ENCODE data around the gene HAND2.

HAND2 gene

DNA sequence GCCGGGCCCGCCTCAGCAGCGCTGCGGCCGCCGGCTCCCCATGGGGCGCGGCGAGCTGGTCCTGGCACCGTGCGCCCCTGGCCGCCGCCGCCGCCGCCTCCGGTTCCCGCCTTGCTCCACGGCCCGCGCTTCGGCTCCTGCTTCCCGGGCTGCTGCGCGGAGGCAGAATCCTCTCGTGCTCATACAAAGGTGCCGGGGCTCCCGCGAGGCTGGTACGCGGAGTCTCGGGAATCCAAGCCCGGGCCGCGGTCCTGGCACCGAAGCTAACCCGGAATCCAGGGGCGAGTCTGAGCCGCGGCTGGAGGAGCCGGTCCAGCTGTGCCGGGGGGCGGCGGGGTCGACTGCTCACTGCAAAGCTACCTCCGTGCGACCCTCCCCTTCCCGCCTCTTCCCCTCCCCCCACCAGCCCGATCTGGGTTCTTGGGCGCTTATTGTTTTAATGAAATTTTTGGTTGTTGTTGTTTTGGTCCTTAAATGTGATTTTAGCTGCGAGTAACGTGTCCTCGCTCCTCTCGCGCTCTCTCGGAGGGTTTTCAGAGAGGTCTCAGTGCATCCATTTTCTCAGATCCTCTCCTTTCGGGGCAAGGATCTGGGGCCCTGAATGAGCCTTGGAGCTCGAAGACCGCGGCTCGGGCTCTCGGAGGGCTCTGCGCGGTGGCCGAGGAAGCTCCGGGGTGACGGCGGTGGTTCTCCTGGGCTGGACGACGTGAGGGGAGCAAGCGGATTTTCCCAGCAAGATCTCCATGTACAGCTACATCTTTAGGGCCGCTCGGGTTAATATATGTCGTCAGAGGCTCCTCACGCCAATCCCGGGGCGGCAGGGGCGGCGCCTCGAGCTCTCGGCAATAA, at the start of gene HAND2:
TSS of gene HAND2 (minus strand) at position 753 of the 849 bp plus-strand sequence. CDS start 940 bp downstream, outside the sequence.
- DNase-seq (ENCODE audit: extremely low read depth in 1 of 2, low read depth in 1 of 2) = no peak

DNA sequence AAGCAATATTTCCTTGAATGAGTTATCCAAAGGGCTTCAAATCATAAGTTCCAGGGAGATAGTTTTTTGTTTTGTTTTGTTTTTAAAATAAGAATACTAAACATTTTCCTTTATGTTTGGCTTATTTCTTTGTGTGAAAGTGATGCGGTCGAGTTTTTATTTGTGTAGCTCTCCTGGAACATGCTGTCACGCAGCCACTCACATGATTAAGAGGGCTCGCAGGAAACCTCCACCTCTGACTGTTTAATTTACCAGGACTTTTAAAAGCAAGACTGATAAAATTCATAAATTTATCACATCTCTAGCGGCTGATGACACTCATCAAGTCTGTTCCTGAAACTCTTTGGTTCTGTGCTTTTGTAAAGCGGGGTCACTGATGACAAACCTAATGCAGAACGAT, 48.9 kb upstream of the HAND2 start:
- DNase-seq (ENCODE audit: extremely low read depth in 1 of 2, low read depth in 1 of 2) = no peak

DNA sequence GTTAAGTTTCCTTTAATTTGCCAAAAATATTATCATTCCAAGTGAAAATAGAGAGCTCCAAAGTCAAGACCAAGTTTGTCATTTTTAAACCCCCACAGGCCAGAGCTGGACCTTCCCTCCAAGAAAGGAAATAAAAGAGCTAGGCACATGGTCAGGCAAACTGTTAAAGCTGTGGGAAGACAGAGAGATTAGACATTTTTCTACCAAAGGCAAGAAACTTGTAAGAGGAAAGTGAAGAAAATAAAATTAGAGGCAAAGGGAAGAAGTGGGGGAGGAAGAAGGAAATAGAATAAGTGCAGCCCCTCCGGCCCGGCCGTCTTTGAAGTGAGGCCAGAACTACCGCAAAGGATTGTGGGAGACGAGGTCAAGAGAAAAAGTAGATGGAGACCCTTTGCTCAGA, 47.9 kb upstream of the HAND2 start:
- no peak for DNase-seq (ENCODE audit: extremely low read depth in 1 of 2, low read depth in 1 of 2)

DNA sequence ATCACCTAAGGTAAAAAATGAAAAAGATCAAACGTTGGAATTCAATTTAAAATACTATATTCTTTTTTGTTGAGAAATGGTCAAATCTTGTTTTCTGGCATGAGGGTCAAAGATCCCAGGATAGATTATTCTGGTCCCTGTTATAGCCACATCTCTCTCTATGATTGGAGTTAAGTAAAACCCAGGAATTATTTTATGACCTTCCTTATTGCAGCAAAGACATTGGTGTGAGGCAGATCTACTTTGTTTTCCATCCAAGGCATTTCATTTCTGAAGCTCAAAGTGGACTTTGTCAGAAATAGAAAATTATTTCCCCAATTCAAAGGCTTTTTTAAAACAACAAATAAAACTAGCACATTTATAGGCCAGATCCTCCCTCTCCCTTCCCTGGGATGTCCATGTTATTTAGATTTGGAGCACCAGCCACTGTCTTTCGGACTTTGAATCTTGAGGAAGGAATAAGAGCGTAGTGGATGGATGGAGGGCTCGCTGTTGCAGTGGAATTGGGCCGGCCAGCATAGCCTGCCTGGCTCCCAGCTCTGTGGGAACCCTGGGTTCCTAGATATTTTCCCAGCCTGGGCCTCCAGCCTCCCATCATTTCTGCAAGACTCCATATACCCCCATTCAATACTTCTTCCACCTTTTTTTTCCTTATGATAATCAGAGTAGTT, 45.6 kb upstream of the HAND2 start:
- no peak for DNase-seq (ENCODE audit: extremely low read depth in 1 of 2, low read depth in 1 of 2)

DNA sequence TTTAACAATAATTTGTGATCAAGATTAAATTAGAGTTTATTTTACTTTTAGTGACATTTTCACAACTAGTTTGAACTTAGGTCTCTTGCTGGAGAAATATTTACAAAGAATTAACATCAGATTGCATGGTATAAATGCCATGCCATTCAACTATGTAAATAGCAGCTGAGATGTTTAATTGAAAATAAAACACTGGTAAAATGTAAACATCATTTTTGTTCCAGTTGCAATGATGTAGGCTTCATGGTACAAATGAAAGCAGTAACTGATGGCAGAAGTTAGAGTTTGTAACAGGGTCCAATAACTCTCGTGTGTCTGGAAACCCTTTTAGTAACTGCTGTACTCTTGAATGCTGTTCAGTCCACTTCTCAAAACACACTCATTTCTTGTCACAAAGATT, 43.7 kb upstream of the HAND2 start:
- DNase-seq (ENCODE audit: extremely low read depth in 1 of 2, low read depth in 1 of 2) = no peak

DNA sequence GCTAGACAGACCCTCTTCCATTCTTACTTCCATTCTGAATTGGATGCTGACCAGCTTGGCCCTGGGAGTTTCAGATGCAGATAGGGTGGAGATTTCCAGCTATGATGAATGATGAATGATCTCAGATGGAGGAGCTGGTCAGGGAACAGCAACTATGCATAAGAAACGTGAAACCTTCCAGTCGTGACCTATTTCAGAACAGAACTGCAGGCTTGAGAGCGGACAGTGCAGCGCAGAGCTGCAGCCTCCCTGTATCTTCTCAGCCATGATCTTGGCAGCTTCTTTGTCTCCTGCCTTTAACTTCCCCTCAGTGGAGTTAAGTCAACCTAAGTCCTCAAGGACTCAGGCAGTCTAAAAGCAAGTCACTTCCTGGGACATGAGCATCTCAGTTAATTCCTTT, 43.3 kb upstream of the HAND2 start:
- no peak for DNase-seq (ENCODE audit: extremely low read depth in 1 of 2, low read depth in 1 of 2)

DNA sequence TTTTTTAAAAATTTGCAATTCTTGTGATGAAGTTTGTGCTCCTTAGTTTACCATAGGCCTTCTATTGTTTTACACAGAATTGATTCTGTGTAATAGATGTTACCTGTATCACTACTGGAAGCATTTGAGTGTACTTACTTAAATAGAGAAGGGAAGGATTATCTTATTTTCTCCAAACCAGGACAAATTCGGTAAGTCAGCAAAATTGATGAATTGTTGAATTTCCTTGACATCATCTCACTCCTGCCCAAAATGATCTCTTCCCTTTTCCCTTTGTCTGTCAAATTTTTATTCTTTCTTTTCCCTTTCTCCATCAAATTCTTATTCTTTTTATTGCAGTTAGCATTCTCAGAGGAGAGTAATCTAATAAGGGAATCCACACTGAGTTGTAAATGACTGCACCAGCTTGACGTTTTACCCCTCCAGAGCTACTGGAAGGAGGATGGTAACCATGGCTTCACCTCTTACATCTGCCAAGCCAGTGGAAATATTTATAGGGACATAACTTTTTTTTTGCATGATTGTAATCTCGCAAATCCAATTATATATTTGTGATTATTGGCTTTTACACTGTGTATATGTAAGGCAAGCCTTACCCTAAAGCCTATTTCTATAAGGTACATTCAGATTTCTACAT, 42.6 kb upstream of the HAND2 start:
- DNase-seq (ENCODE audit: extremely low read depth in 1 of 2, low read depth in 1 of 2) = no peak

DNA sequence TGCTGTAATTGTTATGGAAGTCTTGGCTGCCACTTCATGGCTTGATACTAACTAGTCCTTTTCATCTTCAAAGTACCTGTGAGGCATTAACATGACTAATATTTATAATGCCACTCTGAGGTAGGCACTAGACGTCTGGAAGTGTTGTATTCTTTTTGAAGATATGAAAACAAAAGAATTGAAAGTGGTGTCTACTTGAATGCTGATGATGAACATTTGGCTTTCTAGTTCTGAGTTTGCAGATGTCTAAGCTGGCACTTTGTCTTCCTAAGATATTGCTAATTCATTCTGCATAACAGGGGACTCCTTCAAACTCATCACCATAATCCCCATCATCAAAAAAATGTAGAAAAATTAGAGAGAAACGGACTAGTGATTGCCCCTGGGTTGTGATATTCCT, 41.6 kb upstream of the HAND2 start:
- DNase-seq (ENCODE audit: extremely low read depth in 1 of 2, low read depth in 1 of 2) = no peak

DNA sequence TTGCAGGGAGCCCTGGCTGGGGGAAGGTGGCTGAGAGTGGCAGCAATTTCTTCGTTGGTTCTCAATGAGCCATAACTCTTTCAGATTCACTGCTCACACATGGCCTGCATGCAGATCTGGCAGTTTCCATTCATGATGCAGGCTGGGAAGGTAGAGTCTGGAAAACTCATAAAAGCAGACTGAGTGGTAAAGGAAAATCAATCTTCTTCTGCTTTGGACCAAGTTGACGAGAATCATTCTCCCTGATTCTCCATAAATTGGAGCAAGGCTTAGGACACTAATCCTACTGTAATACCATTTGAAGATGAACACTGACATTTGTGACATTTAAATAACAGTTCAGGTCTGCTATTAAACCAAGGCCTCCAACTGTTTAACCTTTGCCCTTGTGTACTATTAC, 35.3 kb upstream of the HAND2 start:
- no peak for DNase-seq (ENCODE audit: extremely low read depth in 1 of 2, low read depth in 1 of 2)

DNA sequence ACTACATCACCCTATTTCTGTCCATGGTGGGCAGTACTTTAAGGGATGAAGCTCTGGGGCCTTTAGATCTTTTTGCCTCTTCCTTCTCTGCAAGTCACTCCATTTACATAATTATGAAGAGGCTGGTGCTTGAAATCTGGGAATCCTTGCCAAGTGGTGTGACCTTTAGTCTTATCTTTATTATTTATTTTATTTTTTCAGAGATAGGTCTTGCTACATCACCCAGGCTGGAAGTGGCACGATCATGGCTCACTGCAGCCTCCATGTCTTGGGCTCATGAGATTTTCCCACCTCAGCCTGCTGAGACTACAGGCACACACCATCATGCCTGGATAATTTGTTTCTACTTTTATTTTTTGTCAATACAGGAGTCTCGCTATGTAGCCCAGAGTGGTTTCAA, 34.4 kb upstream of the HAND2 start:
- no peak for DNase-seq (ENCODE audit: extremely low read depth in 1 of 2, low read depth in 1 of 2)

DNA sequence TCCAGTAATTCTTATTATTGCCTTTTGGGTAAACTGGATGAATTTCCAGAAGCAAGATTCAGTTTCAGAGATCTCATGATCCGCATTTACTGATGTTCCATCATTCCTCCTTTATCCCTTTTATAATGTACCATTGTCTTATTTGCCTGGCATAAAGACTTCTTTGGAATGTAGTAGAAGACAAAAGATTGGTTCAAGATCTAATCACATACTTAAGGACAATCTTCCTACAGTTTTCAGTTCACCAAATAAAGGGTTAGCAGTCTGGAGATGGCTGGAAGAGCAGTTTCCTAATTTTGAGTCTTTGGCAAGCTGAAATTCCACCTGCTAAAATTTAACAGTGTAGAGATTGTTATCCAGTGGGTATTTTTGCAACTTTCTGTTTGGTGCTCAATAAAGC, 30.9 kb upstream of the HAND2 start:
- no peak for DNase-seq (ENCODE audit: extremely low read depth in 1 of 2, low read depth in 1 of 2)

DNA sequence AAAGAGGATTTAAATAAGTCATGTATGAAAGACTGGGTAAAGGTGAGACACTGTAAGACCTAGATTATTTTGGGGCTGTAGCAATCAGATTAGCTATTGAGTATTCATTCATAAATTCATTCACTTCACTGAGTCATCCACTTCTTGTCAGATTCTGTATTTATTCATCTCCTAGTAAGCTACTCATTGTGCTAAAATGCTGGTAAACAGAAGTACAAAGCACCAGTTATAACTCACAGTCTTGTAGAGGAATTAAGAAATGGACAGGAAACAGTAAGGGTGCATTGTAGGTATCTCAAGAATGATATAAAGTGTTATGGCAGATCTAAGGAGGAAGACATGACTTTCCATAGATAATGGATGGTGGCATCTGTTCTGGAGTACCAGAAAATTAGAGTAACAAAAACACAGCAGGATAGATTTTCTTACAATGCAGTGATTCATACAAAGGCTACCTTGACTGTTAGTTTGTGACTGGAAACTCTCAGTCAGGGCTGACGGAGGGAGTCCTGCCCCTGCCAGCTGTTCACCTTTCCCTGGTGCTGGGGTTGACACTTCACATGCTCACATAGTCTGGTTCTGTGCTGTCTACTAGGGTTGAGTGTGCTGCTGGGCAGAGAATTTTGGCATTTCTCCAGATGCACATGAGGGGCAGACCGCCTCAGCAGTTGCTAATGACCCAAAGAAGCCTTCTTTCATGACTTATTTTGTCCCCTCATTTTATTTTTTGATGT, 26.5 kb upstream of the HAND2 start:
- no peak for DNase-seq (ENCODE audit: extremely low read depth in 1 of 2, low read depth in 1 of 2)

DNA sequence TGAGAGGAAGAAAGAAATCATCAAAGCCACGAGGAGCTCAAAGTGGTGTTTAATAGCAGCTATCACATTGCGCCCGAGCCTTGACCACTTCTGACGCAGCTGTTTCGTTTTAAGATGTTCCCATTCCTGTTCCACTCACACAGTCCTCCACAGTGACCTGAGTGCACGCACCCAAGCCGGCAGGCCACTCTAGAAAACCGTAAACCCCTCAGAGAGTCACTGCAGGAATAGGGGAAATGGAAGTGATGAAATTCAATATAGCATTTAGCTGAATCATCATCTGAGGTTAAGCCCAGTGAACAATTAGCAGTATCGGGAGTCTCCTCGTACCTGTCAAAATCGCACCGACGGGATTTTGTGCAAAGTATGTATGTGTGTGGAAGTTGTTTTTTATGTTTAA, 17.9 kb upstream of the HAND2 start:
- DNase-seq (ENCODE audit: extremely low read depth in 1 of 2, low read depth in 1 of 2) = no peak

DNA sequence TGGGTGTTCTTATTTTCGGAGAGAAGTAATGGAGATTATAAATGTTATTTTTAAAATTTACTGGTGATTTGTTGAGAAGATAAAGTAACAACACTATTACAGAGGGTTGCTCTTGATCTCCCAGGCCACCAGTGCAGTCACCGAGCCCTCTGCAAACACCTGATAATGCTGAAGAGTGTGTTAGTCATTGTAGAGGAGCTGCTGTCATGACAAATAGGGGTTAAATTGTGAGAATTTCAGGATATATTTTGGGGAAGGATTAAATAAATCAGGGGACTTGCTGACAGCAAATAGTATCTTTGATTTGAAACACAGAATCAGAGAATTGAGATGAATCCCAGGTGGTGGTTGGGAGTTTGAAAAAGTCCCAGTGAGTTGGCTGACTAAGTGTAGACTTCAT, 16.7 kb upstream of the HAND2 start:
- DNase-seq (ENCODE audit: extremely low read depth in 1 of 2, low read depth in 1 of 2) = no peak

DNA sequence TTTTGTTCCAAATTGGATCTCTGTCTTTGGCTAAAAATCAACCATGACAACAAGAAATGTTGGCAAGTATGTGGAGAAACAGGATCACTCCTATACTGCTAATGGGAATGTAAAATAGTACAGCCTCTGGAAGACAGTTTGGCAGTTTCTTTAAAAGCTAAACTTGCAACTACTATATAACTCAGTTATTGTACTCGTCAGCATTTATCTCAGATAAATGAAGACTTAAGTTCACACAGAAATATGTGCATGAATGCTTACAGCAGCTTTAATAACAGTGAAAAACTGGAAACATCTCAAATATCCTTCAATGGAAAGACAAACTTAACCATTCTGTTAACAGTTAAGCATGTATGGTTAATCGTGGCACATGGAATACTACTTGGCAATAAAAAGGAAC, 15.4 kb upstream of the HAND2 start:
- DNase-seq (ENCODE audit: extremely low read depth in 1 of 2, low read depth in 1 of 2) = no peak

DNA sequence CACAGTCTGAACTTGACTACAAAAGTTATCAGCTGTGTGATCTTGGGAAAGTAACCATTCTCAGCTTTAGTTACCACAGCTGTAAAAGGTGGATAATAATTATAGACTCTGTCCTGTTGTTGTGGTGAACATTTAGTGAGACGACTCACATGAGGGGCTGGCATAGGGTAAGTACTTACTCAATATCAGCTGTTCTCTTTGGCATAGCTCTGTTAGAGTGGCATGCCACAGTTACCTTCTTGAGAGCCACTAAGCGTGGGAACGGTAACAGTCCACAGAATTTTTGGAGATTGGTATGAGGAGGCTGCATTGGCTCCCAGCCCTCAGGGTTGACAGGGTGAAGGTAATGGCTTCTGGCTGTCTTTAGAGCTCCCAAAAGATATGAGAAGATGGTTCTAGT, 13.2 kb upstream of the HAND2 start:
- no peak for DNase-seq (ENCODE audit: extremely low read depth in 1 of 2, low read depth in 1 of 2)

DNA sequence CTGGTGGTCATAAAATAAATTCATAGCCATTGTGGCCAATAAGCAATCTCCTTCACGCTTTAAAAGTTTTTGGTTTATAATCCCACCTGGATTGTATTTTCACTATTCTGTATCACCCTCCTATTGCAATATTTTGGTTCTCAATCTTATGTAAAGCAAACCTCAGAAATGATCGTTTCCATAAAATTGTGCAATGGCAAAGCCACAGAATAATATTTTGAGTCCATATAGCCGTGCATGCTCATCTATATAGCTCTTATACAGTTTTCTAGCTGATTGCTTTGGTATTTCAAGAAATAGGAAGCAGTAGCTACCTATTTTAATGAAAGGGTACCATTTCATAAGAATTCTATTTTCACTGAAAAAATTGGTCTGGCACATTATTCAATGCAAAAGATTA, 10.0 kb upstream of the HAND2 start:
- DNase-seq (ENCODE audit: extremely low read depth in 1 of 2, low read depth in 1 of 2) = no peak

DNA sequence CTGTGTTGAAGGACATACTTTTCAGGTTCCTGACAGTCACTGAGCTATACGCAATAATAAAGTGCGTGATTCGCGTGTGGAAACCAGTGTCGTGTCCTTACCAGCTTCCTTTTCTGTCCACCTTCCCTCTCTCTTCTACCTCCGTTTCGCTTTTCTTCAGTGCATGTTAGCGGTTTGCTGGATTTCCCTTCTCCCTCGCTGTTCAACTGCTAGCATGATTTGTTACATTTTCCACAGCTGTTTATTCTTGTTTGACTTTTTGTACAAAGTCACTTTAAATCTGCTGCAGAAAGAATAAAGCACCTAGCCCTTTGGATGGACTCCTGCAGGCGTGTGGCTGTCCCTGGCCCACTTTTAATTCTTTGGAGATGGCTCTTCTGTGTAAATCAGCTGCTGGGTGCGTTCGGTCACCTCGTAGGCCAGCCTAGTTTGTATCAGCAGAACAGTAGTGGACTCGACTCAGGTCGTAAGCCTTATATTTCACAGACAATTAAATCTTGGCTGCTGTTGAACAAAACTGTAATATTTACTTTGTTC, 8.9 kb upstream of the HAND2 start:
- no peak for DNase-seq (ENCODE audit: extremely low read depth in 1 of 2, low read depth in 1 of 2)

DNA sequence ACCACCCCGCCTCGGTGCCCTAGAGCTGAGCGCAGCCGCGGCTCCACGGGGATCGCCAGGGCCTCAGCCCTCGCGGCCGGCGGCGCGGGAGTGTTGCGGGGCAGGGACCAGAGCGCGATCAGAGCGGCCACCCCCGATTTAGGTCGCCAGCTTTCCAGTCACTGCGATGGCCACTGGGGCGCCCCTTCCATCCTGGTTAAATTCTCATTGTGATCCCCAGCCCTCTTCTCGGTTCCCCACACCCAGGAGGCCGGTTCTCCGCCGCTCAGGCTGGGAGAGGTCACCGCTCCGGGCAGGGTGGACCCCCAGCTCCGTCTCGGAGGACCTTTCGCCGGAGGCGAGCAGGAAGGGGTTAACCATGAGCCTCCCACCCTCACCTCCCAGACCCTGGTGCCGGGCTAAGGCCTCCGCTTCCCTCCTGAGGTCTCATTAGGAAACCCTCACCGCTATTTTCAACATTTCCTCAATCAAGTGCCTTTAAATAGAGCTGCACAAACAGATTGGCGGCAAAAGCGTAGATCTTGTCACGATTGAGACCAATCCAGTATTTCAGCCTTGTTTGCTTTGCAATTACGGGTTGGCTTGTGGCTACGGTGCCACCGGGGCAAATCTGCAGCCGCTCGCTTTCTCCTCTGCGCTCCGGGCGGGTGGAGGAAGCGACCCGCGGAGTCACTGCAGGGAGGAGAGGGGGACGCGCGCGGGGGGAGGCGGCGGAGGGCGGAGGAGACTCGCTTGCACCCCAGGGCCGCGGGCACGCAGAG, 8.3 kb upstream of the HAND2 start:
- DNase-seq (ENCODE audit: extremely low read depth in 1 of 2, low read depth in 1 of 2) = no peak

DNA sequence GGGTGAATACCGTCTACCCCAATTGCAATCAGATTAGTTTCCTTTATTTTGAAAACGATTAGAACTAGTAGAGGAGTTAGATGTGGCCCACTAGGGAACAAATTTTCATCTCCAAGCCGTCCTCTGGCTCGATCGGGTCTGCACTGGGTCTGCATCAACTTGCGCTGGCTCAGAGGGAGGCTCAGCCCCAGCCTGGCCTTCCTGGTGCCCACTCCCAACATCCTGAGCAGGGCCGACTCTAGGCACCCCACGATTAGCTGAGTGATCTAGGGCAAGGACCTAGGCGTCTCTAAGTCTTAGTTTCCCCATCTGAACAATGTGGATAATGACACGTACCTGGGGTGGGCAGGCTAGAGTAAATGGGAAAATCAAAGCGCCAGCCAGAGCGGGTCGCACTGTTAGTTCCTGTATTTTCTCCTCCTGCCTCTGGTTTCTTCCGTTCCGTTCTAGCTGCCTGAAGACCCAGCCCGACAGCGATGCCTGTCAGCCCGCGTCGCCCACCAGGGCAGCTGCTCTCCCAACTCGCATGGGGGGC, 7.7 kb upstream of the HAND2 start:
- no peak for DNase-seq (ENCODE audit: extremely low read depth in 1 of 2, low read depth in 1 of 2)
